SK-N-SH (cell line): ENCODE data around the gene RFLNA. TPM values are rescaled to one million over a fixed set of nuclear protein-coding genes. Genes with fewer than 3 reads are reported as not detected.

Experiments used
- CTCF ChIA-PET: fragments of 300-600, 350-600 bp; formaldehyde crosslinking; extraction: SDS; loops from one replicate; lab custom pipeline; 2021; lab: Yijun Ruan, JAX
- POLR2A ChIA-PET: fragments of 350-600 bp; sonication (Branson Sonifier 250); formaldehyde crosslinking; extraction: SDS; loops from one replicate; lab custom pipeline; 2020; ENCODE audit warnings: antibody characterized with exemption, inconsistent platforms; lab: Yijun Ruan, JAX
- DNase-seq: peaks from one replicate; pipeline ENCODE4 v3.0.0; 2012
- H2AFZ ChIP-seq: fragments of 200-600 bp; sonication (generic); 2 replicates; pipeline ENCODE4 v1.8.1; 2016; ENCODE audit warnings: antibody characterized with exemption, mild to moderate bottlenecking, low read depth
- H3F3A ChIP-seq: fragments of 200-600 bp; sonication (generic); replicated peaks from 2 replicates; pipeline ENCODE3; 2016; ENCODE audit warnings: antibody characterized with exemption, mild to moderate bottlenecking; ENCODE audit not compliant: insufficient read depth
- H3K27ac ChIP-seq, 2 experiments: fragments of 200-500 bp in 1 of 2; fragments of 200-600 bp in 1 of 2; sonication (Bioruptor generic) in 1 of 2; sonication (generic), shearing (Covaris generic) in 1 of 2; 2 replicates each; pipeline versions ENCODE4 v1.5.1 to v1.6.1; 2014 to 2016; ENCODE audit warnings: low read depth in 2 of 2, inconsistent platforms in 1 of 2, low read length in 1 of 2, mild to moderate bottlenecking in 1 of 2, mixed read lengths in 1 of 2
- H3K27me3 ChIP-seq: fragments of 200-600 bp; sonication (generic), shearing (Covaris generic); 2 replicates; pipeline ENCODE4 v1.6.1; 2016; ENCODE audit warnings: mixed run types; ENCODE audit not compliant: insufficient read depth
- H3K36me3 ChIP-seq, 2 experiments: fragments of 200-500 bp in 1 of 2; fragments of 200-600 bp in 1 of 2; sonication (Bioruptor generic) in 1 of 2; sonication (generic) in 1 of 2; replicated peaks in 1 of 2; 2 replicates each; pipeline versions ENCODE3 to v1.5.1; 2014 to 2016; ENCODE audit warnings: low read length in 1 of 2, mild to moderate bottlenecking in 1 of 2; ENCODE audit not compliant: insufficient read depth in 2 of 2, control insufficient read depth in 1 of 2
- H3K4me1 ChIP-seq, 2 experiments: fragments of 200-500 bp in 1 of 2; fragments of 200-600 bp in 1 of 2; sonication (Bioruptor generic) in 1 of 2; sonication (generic), shearing (Covaris generic) in 1 of 2; 2 replicates each; pipeline versions ENCODE4 v1.5.1 to v1.6.1; 2014 to 2016; ENCODE audit warnings: low read depth in 1 of 2, low read length in 1 of 2, mixed run types in 1 of 2; ENCODE audit not compliant: insufficient read depth in 2 of 2, control insufficient read depth in 1 of 2
- H3K4me2 ChIP-seq: fragments of 200-600 bp; sonication (generic), shearing (Covaris generic); 2 replicates; pipeline ENCODE4 v1.6.1; 2017; ENCODE audit warnings: mixed run types
- H3K4me3 ChIP-seq, 2 experiments: fragments of 200-500 bp in 1 of 2; fragments of 200-600 bp in 1 of 2; sonication (Bioruptor generic) in 1 of 2; sonication (generic), shearing (Covaris generic) in 1 of 2; 2 replicates each; pipeline versions ENCODE4 v1.5.1 to v1.8.1; 2014 to 2016; ENCODE audit warnings: low read depth in 2 of 2, inconsistent platforms in 1 of 2, low read length in 1 of 2, mild to moderate bottlenecking in 1 of 2, mixed read lengths in 1 of 2, moderate library complexity in 1 of 2
- H3K79me2 ChIP-seq: fragments of 200-600 bp; sonication (generic); 2 replicates; pipeline ENCODE4 v1.8.1; 2017; ENCODE audit warnings: mild to moderate bottlenecking; ENCODE audit not compliant: insufficient read depth
- H3K9ac ChIP-seq: fragments of 200-600 bp; sonication (generic); 2 replicates; pipeline ENCODE4 v1.6.1; 2017; ENCODE audit warnings: mixed run types
- H3K9me2 ChIP-seq: fragments of 200-600 bp; sonication (generic); 2 replicates; pipeline ENCODE4 v1.6.1; 2017; ENCODE audit warnings: mixed run types
- H3K9me3 ChIP-seq: fragments of 200-600 bp; sonication (generic); 2 replicates; pipeline ENCODE4 v1.6.1; 2017; ENCODE audit warnings: mixed run types, mild to moderate bottlenecking, moderate library complexity
- H4K20me1 ChIP-seq: fragments of 200-600 bp; sonication (generic); 2 replicates; pipeline ENCODE4 v1.6.1; 2017; ENCODE audit warnings: mild to moderate bottlenecking, mixed run types; ENCODE audit not compliant: insufficient read depth
- EP300 ChIP-seq, 2 experiments: IDR thresholded peaks; 2 replicates each; pipeline versions ENCODE4 v1.4.0 to v1.6.1; 2012; ENCODE audit warnings: borderline replicate concordance in 1 of 2, low read depth in 1 of 2, low read length in 1 of 2
- EZH2phosphoT487 ChIP-seq: fragments of 200-600 bp; sonication (generic); IDR thresholded peaks from 2 replicates; pipeline ENCODE4 v1.6.1; 2017; ENCODE audit warnings: low read depth, mixed run types, mild to moderate bottlenecking, antibody characterized with exemption, moderate library complexity, borderline replicate concordance
- FOXM1 ChIP-seq: IDR thresholded peaks from 2 replicates; pipeline ENCODE4 v1.4.0; 2012; ENCODE audit warnings: low read depth, mild to moderate bottlenecking
- JUND ChIP-seq: IDR thresholded peaks from 2 replicates; pipeline ENCODE4 v1.4.0; 2012
- MEF2A ChIP-seq: IDR thresholded peaks from 2 replicates; pipeline ENCODE4 v1.4.0; 2012; ENCODE audit warnings: low read depth, borderline replicate concordance
- NFIC ChIP-seq: IDR thresholded peaks from 2 replicates; pipeline ENCODE4 v1.4.0; 2012; ENCODE audit warnings: borderline replicate concordance
- POLR2AphosphoS5 ChIP-seq: IDR thresholded peaks from 2 replicates; pipeline ENCODE4 v1.6.1; 2012; ENCODE audit warnings: low read depth, low read length
- REST ChIP-seq: IDR thresholded peaks from 2 replicates; pipeline ENCODE4 v1.6.1; 2012; ENCODE audit warnings: mild to moderate bottlenecking, low read depth, low read length, moderate library complexity
- SIN3A ChIP-seq: IDR thresholded peaks from 2 replicates; pipeline ENCODE4 v1.6.1; 2012; ENCODE audit warnings: low read depth, mild to moderate bottlenecking, low read length, moderate library complexity, borderline replicate concordance
- TEAD4 ChIP-seq: IDR thresholded peaks from 2 replicates; pipeline ENCODE4 v1.4.0; 2012; ENCODE audit warnings: mild to moderate bottlenecking, borderline replicate concordance; ENCODE audit not compliant: insufficient read depth
- USF2 ChIP-seq: fragments of 150-350 bp; IDR thresholded peaks from 2 replicates; pipeline ENCODE4 v1.6.1; 2017; ENCODE audit warnings: antibody characterized with exemption, low read length, low read depth, borderline replicate concordance
- YY1 ChIP-seq: IDR thresholded peaks from 2 replicates; pipeline ENCODE4 v1.4.0; 2012; ENCODE audit warnings: low read depth, mild to moderate bottlenecking
- WGBS: methylation state at CpG from one replicate; pipeline ENCODE4 v1.1.6; 2017; ENCODE audit warnings: low lambda C conversion rate; 5-methylcytosine and 5-hydroxymethylcytosine counted together
- polyA plus RNA-seq, 3 experiments: library from polyadenylated mRNA; depleted of rRNA; stranded (reverse); fragments of >200 nt; gene quantifications; 2 replicates each; pipeline ENCODE4 v1.2.3, GENCODE V29; 2012

Gene RFLNA
- polyA plus RNA-seq, 1 of the 3 experiments (the other 2 are of a cell fraction), result 0.10 TPM

- POLR2A ChIA-PET, result no interaction called here
- Histone ChIP-seq H4K20me1 (0 out of 2 replicates have a peak, but pooled peaks cover 10% of the 10 kb centered on the region), H3K27ac (no peak overlapping the region), H3K79me2 (no peaks in the 10 kb centered on the region), H3K4me2 (no peak overlapping the region), H3K9me3 (no peaks in the 10 kb centered on the region), H3K27me3 (no peaks in the 10 kb centered on the region), H2AFZ (no peak overlapping the region), H3K9ac (no peak overlapping the region), H3K9me2 (no peaks in the 10 kb centered on the region), H3K4me3 (no peak overlapping the region; a peak in 1 of 4 replicates), H3K36me3 (peaks cover 60 to 64% of the 10 kb centered on the region in 2 experiments), H3K4me1 (no peaks in the 10 kb centered on the region), H3F3A (peaks cover 47% of the 10 kb centered on the region)
- 92% methylated on average over 31 of the region's 57 CpGs for WGBS
- CTCF ChIA-PET, result no interaction called here
- no peak for DNase-seq
- TF ChIP-seq SIN3A (no peak), TEAD4 (no peak), USF2 (no peak), POLR2AphosphoS5 (no peak), NFIC (no peak), MEF2A (no peak), EZH2phosphoT487 (no peak), EP300 (IDR thresholded peaks at IDR 0.05; ENCODE audit: borderline replicate concordance in 1 of 2, low read depth in 1 of 2, low read length in 1 of 2) (no peak), YY1 (no peak), FOXM1 (no peak), JUND (no peak), REST (no peak)
Measured at GRCh38 chr12:124324803-124325705, 30.2 kb downstream of the RFLNA start.
